Measurements from ENCODE around the gene EDDM3A. TPM values are rescaled to one million over a fixed set of nuclear protein-coding genes. Genes with fewer than 3 reads are reported as not detected.

Gene EDDM3A, protein sequence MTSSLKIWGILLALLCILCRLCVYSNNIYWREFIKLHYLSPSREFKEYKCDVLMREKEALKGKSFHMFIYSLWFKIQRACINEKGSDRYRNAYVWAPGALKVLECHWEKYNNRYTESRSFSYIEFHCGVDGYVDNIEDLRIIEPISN
- not detected in 2 replicates for total RNA-seq
- long read RNA-seq: 0 reads

DNA sequence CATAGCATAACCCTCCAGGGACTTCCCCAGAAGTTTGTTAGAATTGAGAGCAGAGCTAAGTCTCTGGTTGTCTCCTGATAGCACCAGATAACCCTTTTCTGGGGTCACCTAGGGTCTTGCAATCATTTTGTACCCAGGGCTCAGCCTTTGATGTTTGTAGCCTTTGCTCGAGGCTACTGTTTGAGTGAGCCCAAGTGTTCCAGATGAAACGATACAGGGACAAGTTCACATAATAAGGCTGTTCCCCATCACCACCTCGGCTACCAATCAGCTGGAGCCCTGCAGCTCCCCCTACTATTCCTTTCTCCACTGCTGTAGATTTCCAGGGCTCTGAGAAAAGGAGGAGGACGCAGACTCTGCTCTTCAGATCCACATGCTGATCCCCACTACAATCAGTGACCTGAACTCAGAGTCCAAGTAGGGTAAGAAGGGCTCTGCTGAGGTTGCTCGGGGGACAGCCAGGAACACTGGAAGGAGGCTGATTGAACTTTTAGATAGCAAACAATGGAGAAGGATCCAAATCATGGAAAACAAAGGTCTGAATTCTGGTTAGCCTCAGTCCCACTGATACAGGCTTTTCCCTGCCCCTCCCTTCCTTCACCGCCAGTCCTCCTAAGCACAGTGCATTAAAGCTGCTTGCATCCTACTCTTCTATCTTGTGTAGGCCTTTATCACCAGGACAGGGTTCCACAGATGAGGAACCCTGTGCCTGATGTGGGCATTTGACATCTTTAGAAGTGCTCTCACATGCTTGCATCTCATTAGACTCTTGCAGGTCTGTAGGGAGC is at the start of gene EDDM3A:
TSS of gene EDDM3A (plus strand) at position 317 of the 788 bp plus-strand sequence. CDS start 1,694 bp downstream, outside the sequence.
- H3K27ac Mint-ChIP-seq: no peak within 1 kb of the TSS
- DNase-seq (ENCODE audit: low spot score, unreplicated experiment): no peak
- TF ChIP-seq, protein P1, sequence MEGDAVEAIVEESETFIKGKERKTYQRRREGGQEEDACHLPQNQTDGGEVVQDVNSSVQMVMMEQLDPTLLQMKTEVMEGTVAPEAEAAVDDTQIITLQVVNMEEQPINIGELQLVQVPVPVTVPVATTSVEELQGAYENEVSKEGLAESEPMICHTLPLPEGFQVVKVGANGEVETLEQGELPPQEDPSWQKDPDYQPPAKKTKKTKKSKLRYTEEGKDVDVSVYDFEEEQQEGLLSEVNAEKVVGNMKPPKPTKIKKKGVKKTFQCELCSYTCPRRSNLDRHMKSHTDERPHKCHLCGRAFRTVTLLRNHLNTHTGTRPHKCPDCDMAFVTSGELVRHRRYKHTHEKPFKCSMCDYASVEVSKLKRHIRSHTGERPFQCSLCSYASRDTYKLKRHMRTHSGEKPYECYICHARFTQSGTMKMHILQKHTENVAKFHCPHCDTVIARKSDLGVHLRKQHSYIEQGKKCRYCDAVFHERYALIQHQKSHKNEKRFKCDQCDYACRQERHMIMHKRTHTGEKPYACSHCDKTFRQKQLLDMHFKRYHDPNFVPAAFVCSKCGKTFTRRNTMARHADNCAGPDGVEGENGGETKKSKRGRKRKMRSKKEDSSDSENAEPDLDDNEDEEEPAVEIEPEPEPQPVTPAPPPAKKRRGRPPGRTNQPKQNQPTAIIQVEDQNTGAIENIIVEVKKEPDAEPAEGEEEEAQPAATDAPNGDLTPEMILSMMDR (IDR thresholded peaks at IDR 0.05; ENCODE audit: unreplicated experiment): no peak
- H3K4me1 Mint-ChIP-seq (ENCODE audit: low read depth): no peaks in the 10 kb centered on the region
- H3K36me3 Mint-ChIP-seq (ENCODE audit: insufficient read depth): no peaks in the 10 kb centered on the region
- no peaks in the 10 kb centered on the region for H3K9me3 Mint-ChIP-seq (ENCODE audit: low read depth)
- no peaks in the 10 kb centered on the region for H3K27me3 Mint-ChIP-seq
- no peak within 1 kb of the TSS for H3K4me3 Mint-ChIP-seq (ENCODE audit: low read depth)

DNA sequence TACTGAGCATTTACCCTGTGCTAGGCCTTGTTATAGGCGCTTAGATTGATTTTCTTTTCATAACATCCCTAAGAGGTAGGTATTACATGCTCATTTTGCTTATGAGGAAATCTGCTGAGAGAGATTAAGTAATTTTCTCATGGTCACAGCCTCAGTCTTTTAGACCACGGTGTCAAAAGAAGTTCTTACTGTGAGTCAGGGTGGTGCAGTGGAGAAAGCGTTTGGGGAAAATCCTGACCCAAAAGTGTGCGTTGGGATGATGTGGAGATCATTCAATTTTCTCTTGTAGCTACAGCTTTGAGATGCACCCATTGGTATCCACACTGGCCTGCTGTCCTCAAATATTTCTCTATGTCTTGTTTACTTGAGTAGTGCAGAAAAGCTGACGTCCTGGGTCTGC is 48.9 kb upstream of the EDDM3A start:
- TF ChIP-seq, protein P1 (IDR thresholded peaks at IDR 0.05; ENCODE audit: unreplicated experiment): no peak
- no peak overlapping the region for H3K27ac Mint-ChIP-seq
- peaks cover 3% of the 10 kb centered on the region for H3K4me1 Mint-ChIP-seq (ENCODE audit: low read depth)
- H3K9me3 Mint-ChIP-seq (ENCODE audit: low read depth): no peaks in the 10 kb centered on the region
- H3K27me3 Mint-ChIP-seq: no peaks in the 10 kb centered on the region
- no peak overlapping the region for H3K4me3 Mint-ChIP-seq (ENCODE audit: low read depth)
- no peak for DNase-seq (ENCODE audit: low spot score, unreplicated experiment)
- H3K36me3 Mint-ChIP-seq (ENCODE audit: insufficient read depth): peaks cover 3% of the 10 kb centered on the region

DNA sequence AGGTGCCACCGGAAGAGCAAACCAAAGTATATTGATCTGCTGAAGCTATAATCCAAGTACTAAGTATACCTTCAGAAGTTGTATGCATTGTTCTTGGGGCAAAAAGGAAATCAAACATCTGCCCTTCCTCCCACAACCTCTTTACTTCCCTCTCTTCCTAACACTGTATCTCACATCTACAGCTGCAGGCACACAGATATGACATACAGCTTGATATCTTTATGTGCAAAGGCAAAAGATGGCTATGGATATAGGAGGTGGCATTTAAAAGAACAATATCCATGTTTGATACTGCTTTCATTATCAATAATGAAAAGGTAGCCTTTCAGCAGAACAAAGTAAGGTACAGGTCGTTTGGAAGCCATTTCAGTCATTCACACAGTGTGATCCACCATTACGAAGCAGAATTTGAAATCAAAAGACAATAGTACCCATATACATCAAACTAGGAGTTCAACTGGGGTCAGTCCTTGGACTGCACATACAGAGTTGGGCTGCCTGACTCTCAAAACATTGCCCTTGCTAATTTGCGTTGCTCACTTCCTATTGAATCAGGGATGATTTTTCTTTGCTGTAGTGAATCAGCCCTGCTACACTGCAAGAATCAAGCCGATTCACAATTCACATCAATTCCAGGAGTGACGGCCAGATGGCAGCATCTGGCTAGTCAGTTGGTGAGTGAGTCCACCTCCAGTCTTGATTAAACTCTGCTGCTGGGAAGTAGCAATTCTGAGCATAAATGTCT is 48.2 kb upstream of the EDDM3A start:
- Mint-ChIP-seq H3K9me3 (ENCODE audit: low read depth) (no peaks in the 10 kb centered on the region), H3K27me3 (no peaks in the 10 kb centered on the region), H3K36me3 (ENCODE audit: insufficient read depth) (peaks cover 3% of the 10 kb centered on the region), H3K27ac (no peak overlapping the region), H3K4me1 (ENCODE audit: low read depth) (peaks cover 3% of the 10 kb centered on the region), H3K4me3 (ENCODE audit: low read depth) (no peak overlapping the region)
- peak; percentile 56 for DNase-seq (ENCODE audit: low spot score, unreplicated experiment)
- TF ChIP-seq, protein P1 (IDR thresholded peaks at IDR 0.05; ENCODE audit: unreplicated experiment): peak; percentile 84

DNA sequence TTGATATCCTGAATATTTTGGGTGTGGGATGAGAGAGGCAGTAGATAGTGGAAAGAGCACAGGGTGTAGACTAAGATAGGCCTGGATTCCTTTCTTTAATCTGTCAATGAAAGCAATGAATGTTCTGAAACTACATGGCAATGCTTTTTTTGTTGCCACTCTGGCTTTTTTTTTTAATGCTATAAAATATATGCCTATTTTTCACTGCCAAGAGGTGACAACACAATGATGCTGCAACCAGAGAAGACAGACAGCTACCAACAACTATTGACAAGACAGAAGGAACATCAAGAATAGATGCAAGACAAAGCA is 47.7 kb upstream of the EDDM3A start:
- Mint-ChIP-seq H3K9me3 (ENCODE audit: low read depth) (no peaks in the 10 kb centered on the region), H3K4me3 (ENCODE audit: low read depth) (no peak overlapping the region), H3K27me3 (no peaks in the 10 kb centered on the region), H3K27ac (no peak overlapping the region), H3K36me3 (ENCODE audit: insufficient read depth) (peaks cover 3% of the 10 kb centered on the region), H3K4me1 (ENCODE audit: low read depth) (peaks cover 3% of the 10 kb centered on the region)
- TF ChIP-seq, protein P1 (IDR thresholded peaks at IDR 0.05; ENCODE audit: unreplicated experiment): no peak
- no peak for DNase-seq (ENCODE audit: low spot score, unreplicated experiment)

DNA sequence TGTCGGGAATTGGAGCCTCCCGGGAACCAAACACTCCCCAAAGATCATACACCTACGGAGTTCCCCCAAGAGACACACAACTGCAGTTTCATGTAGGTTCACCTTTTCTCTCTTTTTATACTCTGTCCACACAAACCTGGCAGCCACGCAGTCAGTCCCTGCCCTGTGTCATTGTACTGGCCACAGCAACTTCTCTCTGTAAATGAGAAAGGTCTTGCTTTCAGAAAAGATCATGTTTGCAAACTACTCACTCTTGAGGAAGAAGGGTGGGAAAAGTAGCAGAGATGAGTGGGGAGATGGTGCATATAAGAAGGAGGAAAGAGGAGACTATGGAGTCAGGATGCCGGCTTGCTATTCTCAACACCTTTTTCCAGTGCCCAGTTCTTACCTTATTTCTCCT is 46.8 kb upstream of the EDDM3A start:
- H3K4me1 Mint-ChIP-seq (ENCODE audit: low read depth): peaks cover 3% of the 10 kb centered on the region
- TF ChIP-seq, protein P1 (IDR thresholded peaks at IDR 0.05; ENCODE audit: unreplicated experiment): no peak
- no peaks in the 10 kb centered on the region for H3K27me3 Mint-ChIP-seq
- peaks cover 3% of the 10 kb centered on the region for H3K36me3 Mint-ChIP-seq (ENCODE audit: insufficient read depth)
- H3K27ac Mint-ChIP-seq: no peak overlapping the region
- no peak for DNase-seq (ENCODE audit: low spot score, unreplicated experiment)
- no peaks in the 10 kb centered on the region for H3K9me3 Mint-ChIP-seq (ENCODE audit: low read depth)
- no peak overlapping the region for H3K4me3 Mint-ChIP-seq (ENCODE audit: low read depth)

Measured in progenitor cell of endocrine pancreas (in vitro differentiated cells).